Measurements from ENCODE around the gene IST1.

IST1 gene

DNA sequence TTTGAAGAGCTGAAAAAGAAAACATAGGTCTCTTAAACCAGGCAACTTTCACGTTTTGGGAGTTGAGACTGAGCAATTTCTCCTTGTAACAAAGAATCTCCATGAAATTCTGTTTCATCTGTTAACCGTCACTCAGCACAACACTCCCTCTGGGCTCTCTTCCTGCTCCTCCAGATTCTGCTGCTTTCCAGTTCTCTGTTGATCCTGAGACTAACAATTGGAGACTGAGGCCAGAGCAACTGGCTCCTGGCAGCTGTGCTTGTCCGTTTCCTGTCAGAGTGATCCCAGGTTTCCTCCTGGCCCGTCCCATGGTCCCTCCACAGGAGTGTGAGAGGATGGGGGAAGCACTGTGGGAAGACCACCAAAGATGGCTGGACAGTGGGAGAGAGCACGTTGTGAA, 32.5 kb downstream of the IST1 start:
- DNase-seq (ENCODE audit: low read depth), result no peak
- no peak overlapping the region for H3K4me3 ChIP-seq (ENCODE audit: low read depth, low read length)
- TF ChIP-seq POLR2A (IDR thresholded peaks at IDR 0.05; ENCODE audit: extremely low read depth, insufficient read length) (no peak), MYC (IDR thresholded peaks at IDR 0.05; ENCODE audit: low read depth, low read length) (no peak), MAX (IDR thresholded peaks at IDR 0.05; ENCODE audit: low read depth, low read length) (no peak)
- TF ChIP-seq, protein P1, sequence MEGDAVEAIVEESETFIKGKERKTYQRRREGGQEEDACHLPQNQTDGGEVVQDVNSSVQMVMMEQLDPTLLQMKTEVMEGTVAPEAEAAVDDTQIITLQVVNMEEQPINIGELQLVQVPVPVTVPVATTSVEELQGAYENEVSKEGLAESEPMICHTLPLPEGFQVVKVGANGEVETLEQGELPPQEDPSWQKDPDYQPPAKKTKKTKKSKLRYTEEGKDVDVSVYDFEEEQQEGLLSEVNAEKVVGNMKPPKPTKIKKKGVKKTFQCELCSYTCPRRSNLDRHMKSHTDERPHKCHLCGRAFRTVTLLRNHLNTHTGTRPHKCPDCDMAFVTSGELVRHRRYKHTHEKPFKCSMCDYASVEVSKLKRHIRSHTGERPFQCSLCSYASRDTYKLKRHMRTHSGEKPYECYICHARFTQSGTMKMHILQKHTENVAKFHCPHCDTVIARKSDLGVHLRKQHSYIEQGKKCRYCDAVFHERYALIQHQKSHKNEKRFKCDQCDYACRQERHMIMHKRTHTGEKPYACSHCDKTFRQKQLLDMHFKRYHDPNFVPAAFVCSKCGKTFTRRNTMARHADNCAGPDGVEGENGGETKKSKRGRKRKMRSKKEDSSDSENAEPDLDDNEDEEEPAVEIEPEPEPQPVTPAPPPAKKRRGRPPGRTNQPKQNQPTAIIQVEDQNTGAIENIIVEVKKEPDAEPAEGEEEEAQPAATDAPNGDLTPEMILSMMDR (IDR thresholded peaks at IDR 0.05; ENCODE audit: low read depth, low read length), result no peak

GRCh38 chr16:71929048-71929447, 33.7 kb downstream of the IST1 start:
- DNase-seq (ENCODE audit: low read depth), result no peak
- H3K4me3 ChIP-seq (ENCODE audit: low read depth, low read length), result no peak overlapping the region
- TF ChIP-seq MAX (IDR thresholded peaks at IDR 0.05; ENCODE audit: low read depth, low read length), result no peak
- TF ChIP-seq MYC (IDR thresholded peaks at IDR 0.05; ENCODE audit: low read depth, low read length), result no peak
- TF ChIP-seq, protein P1 (IDR thresholded peaks at IDR 0.05; ENCODE audit: low read depth, low read length), result no peak
- TF ChIP-seq POLR2A (IDR thresholded peaks at IDR 0.05; ENCODE audit: extremely low read depth, insufficient read length), result no peak

- H3K4me3 ChIP-seq (ENCODE audit: low read depth, low read length), result no peak overlapping the region
- TF ChIP-seq, protein P1 (IDR thresholded peaks at IDR 0.05; ENCODE audit: low read depth, low read length), result no peak
- TF ChIP-seq MYC (IDR thresholded peaks at IDR 0.05; ENCODE audit: low read depth, low read length) (no peak), MAX (IDR thresholded peaks at IDR 0.05; ENCODE audit: low read depth, low read length) (no peak), POLR2A (IDR thresholded peaks at IDR 0.05; ENCODE audit: extremely low read depth, insufficient read length) (no peak)
- no peak for DNase-seq (ENCODE audit: low read depth)
Observed at GRCh38 chr16:71930013-71930563, 34.8 kb downstream of the IST1 start.

GRCh38 chr16:71931001-71931400, 35.7 kb downstream of the IST1 start:
- H3K4me3 ChIP-seq (ENCODE audit: low read depth, low read length), result no peak overlapping the region
- DNase-seq (ENCODE audit: low read depth), result no peak
- TF ChIP-seq MYC (IDR thresholded peaks at IDR 0.05; ENCODE audit: low read depth, low read length) (no peak), POLR2A (IDR thresholded peaks at IDR 0.05; ENCODE audit: extremely low read depth, insufficient read length) (no peak), MAX (IDR thresholded peaks at IDR 0.05; ENCODE audit: low read depth, low read length) (no peak)
- TF ChIP-seq, protein P1 (IDR thresholded peaks at IDR 0.05; ENCODE audit: low read depth, low read length), result no peak

GRCh38 chr16:71931599-71931998, 36.3 kb downstream of the IST1 start:
- DNase-seq (ENCODE audit: low read depth), result no peak
- no peak overlapping the region for H3K4me3 ChIP-seq (ENCODE audit: low read depth, low read length)
- no peak for TF ChIP-seq POLR2A (IDR thresholded peaks at IDR 0.05; ENCODE audit: extremely low read depth, insufficient read length)
- TF ChIP-seq MAX (IDR thresholded peaks at IDR 0.05; ENCODE audit: low read depth, low read length), result no peak
- TF ChIP-seq MYC (IDR thresholded peaks at IDR 0.05; ENCODE audit: low read depth, low read length), result no peak
- TF ChIP-seq, protein P1 (IDR thresholded peaks at IDR 0.05; ENCODE audit: low read depth, low read length), result no peak
